Activated naive CD8-positive, alpha-beta T cell treated with anti-CD3 and anti-CD28 coated beads, Interleukin-2, amount 10 ng/mL, durations not matched to agents 7 days and 5 days (primary cell): Measurements from ENCODE around the gene VEGFA. TPM values are rescaled to one million over a fixed set of nuclear protein-coding genes. Genes with fewer than 3 reads are reported as not detected.

Experiments
- ATAC-seq: fragments of 150-1000 bp; cut with Tn5 transposase; one replicate; pipeline ENCODE4 v1.10.0; 2021; ENCODE audit warnings: low read depth, moderate library complexity
- POLR2A ChIA-PET: fragments of 350-600 bp; sonication (Branson Sonifier 250); formaldehyde crosslinking; loops from one replicate; lab custom pipeline; 2021; ENCODE audit warnings: antibody characterized with exemption; lab: Charles Lee
- DNase-seq: peaks from one replicate; pipeline ENCODE4 v3.0.0; 2021
- H3K27ac Mint-ChIP-seq: one replicate; pipeline ENCODE4 v1.8.0; 2022; ENCODE audit warnings: mild to moderate bottlenecking, mixed read lengths
- H3K27me3 Mint-ChIP-seq: one replicate; pipeline ENCODE4 v1.8.0; 2022; ENCODE audit warnings: mild to moderate bottlenecking, moderate library complexity, mixed read lengths
- H3K36me3 Mint-ChIP-seq: one replicate; pipeline ENCODE4 v1.8.0; 2021; ENCODE audit warnings: mild to moderate bottlenecking, mixed read lengths
- H3K4me1 Mint-ChIP-seq: one replicate; pipeline ENCODE4 v1.8.0; 2021; ENCODE audit warnings: mixed read lengths
- H3K4me3 Mint-ChIP-seq: one replicate; pipeline ENCODE4 v1.8.0; 2022; ENCODE audit warnings: mild to moderate bottlenecking, moderate library complexity, mixed read lengths
- H3K9me3 Mint-ChIP-seq: one replicate; pipeline ENCODE4 v1.8.0; 2021; ENCODE audit warnings: mixed read lengths
- total RNA-seq, 2 experiments: library from RNA; stranded (reverse); gene quantifications; one replicate each; pipeline ENCODE4 v1.2.3, GENCODE V29; 2021

VEGFA gene
- total RNA-seq, result 10 to 100 TPM; 33.6 to 39.5 TPM

GRCh38 chr6:43769526-43770371 lies at the start of gene VEGFA:
Gene VEGFA (plus strand): TSS chr6:43770211.
- Mint-ChIP-seq H3K9me3 (no peaks in the 10 kb centered on the region), H3K4me1 (peaks cover 21% of the 10 kb centered on the region)
- POLR2A ChIA-PET, result interaction anchor here (0.6 to 4.2 kb wide), 12 partner anchors 13 to 477 kb away, joined by 3 to 34 read pairs (median 6); partner anchors contain the start of genes GTPBP2, HSP90AB1, MAD2L1BP and MRPS18A

GRCh38 chr6:43720999-43721398 lies 49.0 kb upstream of the VEGFA start:
- Mint-ChIP-seq H3K36me3 (no peaks in the 10 kb centered on the region), H3K27me3 (peaks cover 10% of the 10 kb centered on the region), H3K4me3 (no peak overlapping the region), H3K27ac (no peak overlapping the region), H3K4me1 (peaks cover 20% of the 10 kb centered on the region), H3K9me3 (no peaks in the 10 kb centered on the region)
- DNase-seq, result no peak
- POLR2A ChIA-PET, result no interaction called here
- ATAC-seq, result no peak

More at GRCh38 chr6:43769526-43770371, at the start of gene VEGFA:
- peak; percentile 67 for ATAC-seq
- Mint-ChIP-seq H3K4me3 (peak within 1 kb of the TSS; percentile 98), H3K27me3 (peaks cover 8% of the 10 kb centered on the region), H3K36me3 (peaks cover 6% of the 10 kb centered on the region), H3K27ac (peak within 1 kb of the TSS; percentile 90)
- DNase-seq, result peak; percentile 92

GRCh38 chr6:43722920-43723545 lies 47.0 kb upstream of the VEGFA start:
- Mint-ChIP-seq H3K4me1 (peaks cover 20% of the 10 kb centered on the region), H3K36me3 (no peaks in the 10 kb centered on the region), H3K27me3 (peaks cover 10% of the 10 kb centered on the region), H3K4me3 (no peak overlapping the region), H3K27ac (no peak overlapping the region), H3K9me3 (no peaks in the 10 kb centered on the region)
- DNase-seq (no peak), ATAC-seq (no peak)
- POLR2A ChIA-PET, result no interaction called here

GRCh38 chr6:43723737-43724295 lies 46.2 kb upstream of the VEGFA start:
- Mint-ChIP-seq H3K27ac (no peak overlapping the region), H3K4me3 (no peak overlapping the region), H3K36me3 (no peaks in the 10 kb centered on the region), H3K4me1 (peaks cover 20% of the 10 kb centered on the region), H3K9me3 (no peaks in the 10 kb centered on the region), H3K27me3 (peaks cover 12% of the 10 kb centered on the region)
- POLR2A ChIA-PET, result interaction anchor here (0.6 to 2.0 kb wide), 6 partner anchors 46 to 523 kb away, joined by 3 to 20 read pairs (median 4); partner anchors contain the start of genes HSP90AB1 and VEGFA
- DNase-seq (peak; percentile 70), ATAC-seq (peak; percentile 71)

- POLR2A ChIA-PET, result interaction anchor here (0.6 to 2.0 kb wide), 10 partner anchors 10 to 522 kb away, joined by 3 to 20 read pairs (median 4); partner anchors contain the start of genes GTPBP2, HSP90AB1 and VEGFA
- Mint-ChIP-seq H3K27me3 (peaks cover 15% of the 10 kb centered on the region), H3K36me3 (no peaks in the 10 kb centered on the region), H3K4me1 (peaks cover 20% of the 10 kb centered on the region), H3K4me3 (peak overlapping the region; percentile 59), H3K9me3 (peaks cover 1% of the 10 kb centered on the region), H3K27ac (peak overlapping the region; percentile 86)
- DNase-seq (no peak), ATAC-seq (no peak)
Observed at GRCh38 chr6:43724354-43724753, 45.7 kb upstream of the VEGFA start.

- Mint-ChIP-seq H3K27ac (peak overlapping the region; percentile 86), H3K27me3 (peaks cover 12% of the 10 kb centered on the region), H3K4me1 (peaks cover 20% of the 10 kb centered on the region), H3K4me3 (peak overlapping the region; percentile 59), H3K9me3 (peaks cover 1% of the 10 kb centered on the region), H3K36me3 (no peaks in the 10 kb centered on the region)
- DNase-seq, result peak; percentile 81
- peak; percentile 79 for ATAC-seq
- POLR2A ChIA-PET, result interaction anchor here (0.5 to 2.0 kb wide), 11 partner anchors 9 to 522 kb away, joined by 3 to 20 read pairs (median 4); partner anchors contain the start of genes GTPBP2, HSP90AB1 and VEGFA
Observed at GRCh38 chr6:43724914-43725642, 44.9 kb upstream of the VEGFA start.

- POLR2A ChIA-PET, result interaction anchor here (0.5 to 2.0 kb wide), 8 partner anchors 8 to 348 kb away, joined by 4 to 20 read pairs (median 4); partner anchors contain the start of genes GTPBP2 and VEGFA
- Mint-ChIP-seq H3K27ac (peak overlapping the region; percentile 86), H3K4me3 (peak overlapping the region; percentile 44), H3K36me3 (peaks cover 2% of the 10 kb centered on the region), H3K27me3 (peaks cover 7% of the 10 kb centered on the region), H3K4me1 (peaks cover 20% of the 10 kb centered on the region), H3K9me3 (peaks cover 1% of the 10 kb centered on the region)
- ATAC-seq (peak; percentile 10), DNase-seq (no peak)
Observed at GRCh38 chr6:43725643-43726580, 44.1 kb upstream of the VEGFA start.

- POLR2A ChIA-PET, result no interaction called here
- DNase-seq (no peak), ATAC-seq (no peak)
- Mint-ChIP-seq H3K9me3 (peaks cover 5% of the 10 kb centered on the region), H3K27me3 (peaks cover 7% of the 10 kb centered on the region), H3K4me3 (no peak overlapping the region), H3K27ac (no peak overlapping the region), H3K36me3 (peaks cover 5% of the 10 kb centered on the region), H3K4me1 (peaks cover 20% of the 10 kb centered on the region)
Observed at GRCh38 chr6:43727634-43728033, 42.4 kb upstream of the VEGFA start.

GRCh38 chr6:43728586-43728985 lies 41.4 kb upstream of the VEGFA start:
- Mint-ChIP-seq H3K4me1 (peaks cover 23% of the 10 kb centered on the region), H3K27me3 (peaks cover 9% of the 10 kb centered on the region), H3K4me3 (no peak overlapping the region), H3K36me3 (peaks cover 5% of the 10 kb centered on the region), H3K9me3 (peaks cover 5% of the 10 kb centered on the region), H3K27ac (no peak overlapping the region)
- no peak for DNase-seq
- POLR2A ChIA-PET, result no interaction called here
- no peak for ATAC-seq

GRCh38 chr6:43729537-43729936 lies 40.5 kb upstream of the VEGFA start:
- H3K27ac Mint-ChIP-seq, result no peak overlapping the region
- ATAC-seq, result no peak
- no peak for DNase-seq
- no peak overlapping the region for H3K4me3 Mint-ChIP-seq
- peaks cover 9% of the 10 kb centered on the region for H3K27me3 Mint-ChIP-seq
- POLR2A ChIA-PET, result no interaction called here
- peaks cover 5% of the 10 kb centered on the region for H3K36me3 Mint-ChIP-seq
- peaks cover 5% of the 10 kb centered on the region for H3K9me3 Mint-ChIP-seq
- peaks cover 20% of the 10 kb centered on the region for H3K4me1 Mint-ChIP-seq

GRCh38 chr6:43730634-43731033 lies 39.4 kb upstream of the VEGFA start:
- POLR2A ChIA-PET, result no interaction called here
- DNase-seq, result no peak

More at GRCh38 chr6:43730634-43731033, 39.4 kb upstream of the VEGFA start:
- Mint-ChIP-seq H3K27me3 (peaks cover 8% of the 10 kb centered on the region), H3K4me3 (no peak overlapping the region), H3K27ac (no peak overlapping the region), H3K36me3 (peaks cover 5% of the 10 kb centered on the region), H3K9me3 (peaks cover 5% of the 10 kb centered on the region), H3K4me1 (peaks cover 13% of the 10 kb centered on the region)
- no peak for ATAC-seq
